Endodermal cell (in vitro differentiated cells): ENCODE measurements around the gene KTI12. TPM values are rescaled to one million over a fixed set of nuclear protein-coding genes. Genes with fewer than 3 reads are reported as not detected.
"Not testable (repeated sequence)": the region's sequence is repeated elsewhere in the genome, so short reads cannot be mapped to it uniquely, and the experiment has no call there.

Experiments used
- DNase-seq: peaks from one replicate; pipeline ENCODE4 v3.0.0-alpha.2; 2017
- H3K27ac ChIP-seq: 2 replicates; pipeline ENCODE4 v1.5.1; 2013; ENCODE audit warnings: mild to moderate bottlenecking, low read depth, low read length, moderate library complexity
- H3K27me3 ChIP-seq: 2 replicates; pipeline ENCODE4 v1.6.1; 2013; ENCODE audit warnings: mild to moderate bottlenecking, low read length, moderate library complexity; ENCODE audit not compliant: insufficient read depth, control insufficient read depth, poor library complexity, severe bottlenecking
- H3K36me3 ChIP-seq: 2 replicates; pipeline ENCODE4 v1.7.0; 2013; ENCODE audit warnings: mild to moderate bottlenecking, low read length, moderate library complexity; ENCODE audit not compliant: control insufficient read depth, insufficient read depth
- H3K4me1 ChIP-seq: one replicate; pipeline ENCODE4 v1.7.0; 2013; ENCODE audit warnings: low read length; ENCODE audit not compliant: control insufficient read depth, insufficient read depth
- H3K4me3 ChIP-seq: 2 replicates; pipeline ENCODE4 v1.5.1; 2013; ENCODE audit warnings: mild to moderate bottlenecking, low read length, moderate library complexity
- H3K9ac ChIP-seq: 2 replicates; pipeline ENCODE4 v1.6.1; 2013; ENCODE audit warnings: mild to moderate bottlenecking, low read length, moderate library complexity; ENCODE audit not compliant: poor library complexity, severe bottlenecking; ENCODE audit errors: extremely low read depth
- H3K9me3 ChIP-seq: 2 replicates; pipeline ENCODE4 v1.6.1; 2013; ENCODE audit warnings: mild to moderate bottlenecking, low read length, moderate library complexity; ENCODE audit not compliant: control insufficient read depth
- H3K27ac Mint-ChIP-seq: 2 replicates; pipeline ENCODE4 v1.8.0; 2020; ENCODE audit warnings: mixed read lengths
- H3K27me3 Mint-ChIP-seq: 2 replicates; pipeline ENCODE4 v1.8.0; 2021; ENCODE audit warnings: mild to moderate bottlenecking, mixed read lengths; ENCODE audit not compliant: insufficient read depth
- H3K36me3 Mint-ChIP-seq: 2 replicates; pipeline ENCODE4 v1.8.0; 2020; ENCODE audit warnings: low read depth, mixed read lengths
- H3K4me1 Mint-ChIP-seq: 2 replicates; pipeline ENCODE4 v1.8.0; 2020; ENCODE audit warnings: mixed read lengths
- H3K4me3 Mint-ChIP-seq: 2 replicates; pipeline ENCODE4 v1.8.0; 2020; ENCODE audit warnings: mild to moderate bottlenecking, moderate library complexity, mixed read lengths
- H3K9me3 Mint-ChIP-seq: 2 replicates; pipeline ENCODE4 v1.8.0; 2020; ENCODE audit warnings: mild to moderate bottlenecking, mixed read lengths
- WGBS, 2 experiments: methylation state at CpG; one replicate each; pipeline versions ENCODE4 v1.1.5 to v1.1.7; 2013; ENCODE audit warnings: missing lambda C conversion rate in 2 of 2, mixed read lengths in 1 of 2; ENCODE audit not compliant: insufficient coverage in 1 of 2, insufficient read length in 1 of 2; 5-methylcytosine and 5-hydroxymethylcytosine counted together
- long read RNA-seq, 4 experiments: library from polyadenylated mRNA in 2 of 4; library from RNA in 1 of 4; library from capped mRNA in 1 of 4; stranded (forward) in 3 of 4; unstranded in 1 of 4; transcript quantifications; one replicate each; pipeline ENCODE4 v2.0.0, GENCODE V29; 2020 to 2021; ENCODE audit warnings: inconsistent platforms in 1 of 4
- polyA plus RNA-seq, 2 experiments: library from polyadenylated mRNA; stranded (reverse); fragments of 50-300 nt; gene quantifications; one replicate each; pipeline ENCODE4 v1.2.3, GENCODE V29; 2013
- total RNA-seq, 2 donors: library from RNA; stranded (reverse); fragmentation: NEBNext Ultra II Directional in 1 of 2; extraction: Animal tissue kit (Norgen Biotek cat#: 25700) in 1 of 2; gene quantifications; 2 replicates in 1 of 2; 3 replicates in 1 of 2; pipeline ENCODE4 v1.2.1, GENCODE V29; 2021
- TF ChIP-seq, protein P1 (sequence below): fragments of 200-600 bp; sonication (generic); conservative IDR thresholded peaks from 2 replicates; pipeline ENCODE4 v1.5.0; 2021; ENCODE audit warnings: antibody characterized with exemption, mild to moderate bottlenecking

The KTI12 gene, protein sequence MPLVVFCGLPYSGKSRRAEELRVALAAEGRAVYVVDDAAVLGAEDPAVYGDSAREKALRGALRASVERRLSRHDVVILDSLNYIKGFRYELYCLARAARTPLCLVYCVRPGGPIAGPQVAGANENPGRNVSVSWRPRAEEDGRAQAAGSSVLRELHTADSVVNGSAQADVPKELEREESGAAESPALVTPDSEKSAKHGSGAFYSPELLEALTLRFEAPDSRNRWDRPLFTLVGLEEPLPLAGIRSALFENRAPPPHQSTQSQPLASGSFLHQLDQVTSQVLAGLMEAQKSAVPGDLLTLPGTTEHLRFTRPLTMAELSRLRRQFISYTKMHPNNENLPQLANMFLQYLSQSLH
- 1 to 10 TPM; 7.3 to 9.2 TPM for total RNA-seq
- polyA plus RNA-seq (2013, experiment 1 of 2), result 5.7 TPM
- 5.3 TPM for polyA plus RNA-seq (2013, experiment 2 of 2)
- long read RNA-seq, experiment 1, transcript KTI12-201 (1 exons, 1,714 nt), result major isoform, 10 of 10 reads
- long read RNA-seq, experiment 1, partial matches to known transcripts, result 0 of 10 reads
- long read RNA-seq, experiment 1, other reads (novel, unspliced or antisense), result 0 of 10 reads
- long read RNA-seq, experiment 2, transcript KTI12-201 (1 exons, 1,714 nt), result major isoform, 20 of 20 reads
- long read RNA-seq, experiment 2, partial matches to known transcripts, result 0 of 20 reads
- long read RNA-seq, experiment 2, other reads (novel, unspliced or antisense), result 0 of 20 reads
- long read RNA-seq, experiment 3, transcript KTI12-201 (1 exons, 1,714 nt), result major isoform, 82 of 82 reads
- long read RNA-seq, experiment 3, partial matches to known transcripts, result 0 of 82 reads
- long read RNA-seq, experiment 3, other reads (novel, unspliced or antisense), result 0 of 82 reads
- long read RNA-seq, experiment 4, transcript KTI12-201 (1 exons, 1,714 nt), result major isoform, 18 of 18 reads
- long read RNA-seq, experiment 4, partial matches to known transcripts, result 0 of 18 reads
- long read RNA-seq, experiment 4, other reads (novel, unspliced or antisense), result 0 of 18 reads

DNA sequence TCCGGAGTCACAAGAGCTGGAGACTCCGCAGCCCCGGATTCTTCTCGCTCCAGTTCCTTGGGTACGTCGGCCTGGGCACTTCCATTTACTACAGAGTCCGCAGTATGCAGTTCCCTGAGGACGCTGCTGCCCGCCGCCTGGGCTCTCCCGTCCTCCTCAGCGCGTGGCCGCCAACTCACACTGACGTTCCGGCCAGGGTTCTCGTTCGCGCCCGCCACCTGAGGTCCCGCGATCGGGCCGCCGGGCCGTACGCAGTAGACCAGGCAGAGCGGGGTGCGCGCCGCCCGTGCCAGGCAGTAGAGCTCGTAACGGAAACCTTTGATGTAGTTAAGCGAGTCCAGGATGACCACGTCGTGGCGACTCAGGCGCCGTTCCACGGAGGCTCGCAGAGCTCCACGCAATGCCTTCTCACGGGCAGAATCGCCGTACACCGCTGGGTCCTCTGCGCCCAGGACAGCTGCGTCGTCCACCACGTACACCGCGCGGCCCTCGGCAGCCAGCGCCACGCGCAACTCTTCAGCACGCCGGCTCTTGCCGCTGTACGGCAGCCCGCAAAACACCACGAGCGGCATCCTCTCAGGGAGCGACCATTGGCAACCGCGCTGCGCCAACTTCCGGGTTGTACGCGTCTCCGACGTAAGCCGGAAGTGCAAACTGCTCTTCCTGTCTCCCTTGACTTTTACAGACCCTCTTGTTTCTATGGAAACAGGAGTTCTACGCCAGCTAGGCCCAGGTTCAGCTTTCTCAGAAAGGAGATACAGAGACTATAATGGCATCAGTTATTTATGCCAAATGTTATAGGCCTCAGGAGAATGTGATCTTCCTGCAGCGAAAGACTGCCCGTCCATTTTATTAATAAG, at the start of gene KTI12:
Gene KTI12 (minus strand): TSS at position 621 of the 860 bp plus-strand sequence. CDS start 49 bp downstream, at position 572.
- H3K4me1 ChIP-seq, result peaks cover 7% of the 10 kb centered on the region
- H3K9me3 ChIP-seq, result no peaks in the 10 kb centered on the region
- peak within 1 kb of the TSS; percentile 25 for H3K27ac ChIP-seq
- peak within 1 kb of the TSS; percentile 94 for H3K4me3 ChIP-seq
- no peaks in the 10 kb centered on the region for H3K9me3 Mint-ChIP-seq
- peaks cover 18% of the 10 kb centered on the region for H3K4me1 Mint-ChIP-seq
- peak within 1 kb of the TSS; percentile 70 for H3K9ac ChIP-seq
- WGBS, 2 experiments, result 4 to 5% methylated on average over 41 to 78 of the region's 78 CpGs
- H3K36me3 Mint-ChIP-seq, result peaks cover 29% of the 10 kb centered on the region
- TF ChIP-seq, protein P1, sequence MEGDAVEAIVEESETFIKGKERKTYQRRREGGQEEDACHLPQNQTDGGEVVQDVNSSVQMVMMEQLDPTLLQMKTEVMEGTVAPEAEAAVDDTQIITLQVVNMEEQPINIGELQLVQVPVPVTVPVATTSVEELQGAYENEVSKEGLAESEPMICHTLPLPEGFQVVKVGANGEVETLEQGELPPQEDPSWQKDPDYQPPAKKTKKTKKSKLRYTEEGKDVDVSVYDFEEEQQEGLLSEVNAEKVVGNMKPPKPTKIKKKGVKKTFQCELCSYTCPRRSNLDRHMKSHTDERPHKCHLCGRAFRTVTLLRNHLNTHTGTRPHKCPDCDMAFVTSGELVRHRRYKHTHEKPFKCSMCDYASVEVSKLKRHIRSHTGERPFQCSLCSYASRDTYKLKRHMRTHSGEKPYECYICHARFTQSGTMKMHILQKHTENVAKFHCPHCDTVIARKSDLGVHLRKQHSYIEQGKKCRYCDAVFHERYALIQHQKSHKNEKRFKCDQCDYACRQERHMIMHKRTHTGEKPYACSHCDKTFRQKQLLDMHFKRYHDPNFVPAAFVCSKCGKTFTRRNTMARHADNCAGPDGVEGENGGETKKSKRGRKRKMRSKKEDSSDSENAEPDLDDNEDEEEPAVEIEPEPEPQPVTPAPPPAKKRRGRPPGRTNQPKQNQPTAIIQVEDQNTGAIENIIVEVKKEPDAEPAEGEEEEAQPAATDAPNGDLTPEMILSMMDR, result no peak
- no peaks in the 10 kb centered on the region for H3K27me3 ChIP-seq
- peak within 1 kb of the TSS; percentile 94 for H3K27ac Mint-ChIP-seq
- H3K27me3 Mint-ChIP-seq, result no peaks in the 10 kb centered on the region
- DNase-seq, result peak; percentile 92
- H3K4me3 Mint-ChIP-seq, result peak within 1 kb of the TSS; percentile 92
- peaks cover 37% of the 10 kb centered on the region for H3K36me3 ChIP-seq

DNA sequence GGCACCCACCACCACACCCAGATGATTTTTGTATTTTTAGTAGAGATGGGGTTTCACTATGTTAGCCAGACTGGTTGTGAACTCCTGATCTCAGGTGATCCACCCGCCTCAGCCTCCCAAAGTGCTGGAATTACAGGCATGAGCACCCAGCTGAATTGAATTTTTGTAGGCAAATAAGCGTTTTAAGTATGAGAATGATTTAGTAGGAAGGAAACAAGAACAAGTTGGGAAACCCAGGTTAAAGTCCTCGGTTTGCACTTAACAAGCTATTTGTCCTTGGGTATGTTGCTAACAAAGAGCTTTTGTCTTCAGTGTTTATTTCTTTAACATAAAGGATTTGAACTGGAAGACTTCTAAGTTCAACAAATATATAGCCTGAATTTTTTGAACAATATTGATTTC, 46.4 kb upstream of the KTI12 start:
- Histone ChIP-seq H3K9ac (no peak overlapping the region), H3K36me3 (peaks cover 48% of the 10 kb centered on the region), H3K27ac (no peak overlapping the region), H3K4me3 (no peak overlapping the region), H3K9me3 (no peaks in the 10 kb centered on the region), H3K27me3 (no peaks in the 10 kb centered on the region), H3K4me1 (no peaks in the 10 kb centered on the region)
- Mint-ChIP-seq H3K4me1 (no peaks in the 10 kb centered on the region), H3K4me3 (no peak overlapping the region), H3K9me3 (no peaks in the 10 kb centered on the region), H3K36me3 (peaks cover 35% of the 10 kb centered on the region), H3K27ac (no peak overlapping the region), H3K27me3 (no peaks in the 10 kb centered on the region)
- 93 to 100% methylated on average over 1 to 3 of the region's 3 CpGs for WGBS, 2 experiments
- DNase-seq, result no peak
- TF ChIP-seq, protein P1, result no peak

DNA sequence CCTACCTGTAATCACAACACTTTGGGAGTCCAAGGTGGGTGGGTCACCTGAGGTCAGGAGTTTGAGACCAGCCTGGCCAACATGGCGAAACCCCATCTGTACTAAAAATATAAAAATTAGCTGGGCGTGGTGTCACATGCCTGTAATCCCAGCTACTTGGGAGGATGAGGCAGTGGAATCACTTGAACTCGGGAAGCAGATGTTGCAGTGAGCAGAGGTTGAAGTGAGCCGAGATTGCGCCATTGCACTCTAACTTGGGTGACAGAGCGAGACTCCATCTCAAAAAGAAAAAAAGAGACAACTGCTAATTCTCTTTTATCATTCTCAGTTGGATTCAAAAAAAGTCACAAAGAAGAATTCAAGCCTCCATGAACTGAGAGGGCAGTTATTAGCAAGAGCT, 43.7 kb upstream of the KTI12 start:
- H3K4me3 ChIP-seq, H3K27me3 Mint-ChIP-seq, H3K27ac Mint-ChIP-seq, H3K27ac ChIP-seq, H3K9me3 ChIP-seq, H3K9me3 Mint-ChIP-seq, H3K9ac ChIP-seq, H3K4me3 Mint-ChIP-seq, H3K4me1 ChIP-seq, H3K27me3 ChIP-seq, H3K4me1 Mint-ChIP-seq, DNase-seq: not testable (repeated sequence)
- H3K36me3 ChIP-seq, result peaks cover 54% of the 10 kb centered on the region
- H3K36me3 Mint-ChIP-seq, result peaks cover 47% of the 10 kb centered on the region
- 94 to 98% methylated on average over 5 to 6 of the region's 6 CpGs for WGBS, 2 experiments
